Activated CD4-positive, alpha-beta memory T cell treated with anti-CD3 and anti-CD28 coated beads, Interleukin-2, amount 10 ng/mL, durations not matched to agents 7 days and 5 days (primary cell): ENCODE measurements around the gene SYT3. TPM values are rescaled to one million over a fixed set of nuclear protein-coding genes. Genes with fewer than 3 reads are reported as not detected.

Experiments used
- CTCF ChIA-PET: fragments of 350-600 bp; sonication (Branson Sonifier 250); formaldehyde crosslinking; loops from one replicate; lab custom pipeline; 2021; ENCODE audit warnings: antibody characterized with exemption, inconsistent platforms; lab: Charles Lee
- POLR2A ChIA-PET: fragments of 350-600 bp; sonication (Branson Sonifier 250); formaldehyde crosslinking; loops from one replicate; lab custom pipeline; 2021; ENCODE audit warnings: antibody characterized with exemption; lab: Charles Lee
- DNase-seq: peaks from one replicate; pipeline ENCODE4 v3.0.0-alpha.2; 2020
- H3K27ac Mint-ChIP-seq: one replicate; pipeline ENCODE4 v1.8.0; 2021; ENCODE audit warnings: mild to moderate bottlenecking, mixed read lengths
- H3K27me3 Mint-ChIP-seq: one replicate; pipeline ENCODE4 v1.8.0; 2021; ENCODE audit warnings: mixed read lengths
- H3K36me3 Mint-ChIP-seq: one replicate; pipeline ENCODE4 v1.8.0; 2021; ENCODE audit warnings: low read depth, mixed read lengths
- H3K4me1 Mint-ChIP-seq: one replicate; pipeline ENCODE4 v1.8.0; 2021; ENCODE audit warnings: mixed read lengths
- H3K4me3 Mint-ChIP-seq: one replicate; pipeline ENCODE4 v1.8.0; 2021; ENCODE audit warnings: mild to moderate bottlenecking, mixed read lengths
- H3K9me3 Mint-ChIP-seq: one replicate; pipeline ENCODE4 v1.8.0; 2021; ENCODE audit warnings: mixed read lengths
- total RNA-seq, 2 experiments: library from RNA; stranded (reverse); gene quantifications; one replicate each; pipeline ENCODE4 v1.2.3, GENCODE V29; 2021

Gene SYT3
- total RNA-seq, 2 experiments from 2014 or later = not detected

- no peak for DNase-seq
- Mint-ChIP-seq H3K4me1 (no peaks in the 10 kb centered on the region), H3K4me3 (no peak overlapping the region), H3K9me3 (no peaks in the 10 kb centered on the region), H3K36me3 (no peaks in the 10 kb centered on the region), H3K27me3 (peaks cover 11% of the 10 kb centered on the region), H3K27ac (no peak overlapping the region)
- ChIA-PET POLR2A (no interaction called here), CTCF (interaction anchor here (0.5 kb wide), 1 partner anchor 53 kb away, joined by 5 read pairs; no protein-coding TSS in a partner anchor)
Observed at GRCh38 chr19:50644315-50644915, 4.7 kb upstream of the SYT3 start.

- ChIA-PET POLR2A (no interaction called here), CTCF (no interaction called here)
- H3K27ac Mint-ChIP-seq = no peak overlapping the region
- H3K4me1 Mint-ChIP-seq = no peaks in the 10 kb centered on the region
- no peak overlapping the region for H3K4me3 Mint-ChIP-seq
- DNase-seq = no peak
- H3K27me3 Mint-ChIP-seq = peaks cover 35% of the 10 kb centered on the region
- peaks cover 1% of the 10 kb centered on the region for H3K9me3 Mint-ChIP-seq
- peaks cover 9% of the 10 kb centered on the region for H3K36me3 Mint-ChIP-seq
Observed at GRCh38 chr19:50640368-50640767, 687 bp upstream of the SYT3 start.

GRCh38 chr19:50638600-50638999 lies 1.1 kb downstream of the SYT3 start:
- ChIA-PET POLR2A (interaction anchor here (0.9 kb wide), 1 partner anchor 53 kb away, joined by 6 read pairs; no protein-coding TSS in a partner anchor), CTCF (no interaction called here)
- no peak overlapping the region for H3K4me3 Mint-ChIP-seq
- no peaks in the 10 kb centered on the region for H3K4me1 Mint-ChIP-seq
- no peak for DNase-seq
- H3K36me3 Mint-ChIP-seq = peaks cover 9% of the 10 kb centered on the region
- peaks cover 35% of the 10 kb centered on the region for H3K27me3 Mint-ChIP-seq
- peaks cover 10% of the 10 kb centered on the region for H3K9me3 Mint-ChIP-seq
- H3K27ac Mint-ChIP-seq = no peak overlapping the region

- POLR2A ChIA-PET = no interaction called here
Observed at GRCh38 chr19:50636317-50637085, 3.2 kb downstream of the SYT3 start.

GRCh38 chr19:50633973-50634372 lies 5.7 kb downstream of the SYT3 start:
- H3K4me1 Mint-ChIP-seq = no peaks in the 10 kb centered on the region
- no peak overlapping the region for H3K27ac Mint-ChIP-seq
- H3K9me3 Mint-ChIP-seq = peaks cover 14% of the 10 kb centered on the region
- peaks cover 23% of the 10 kb centered on the region for H3K27me3 Mint-ChIP-seq
- DNase-seq = no peak
- peaks cover 12% of the 10 kb centered on the region for H3K36me3 Mint-ChIP-seq
- H3K4me3 Mint-ChIP-seq = no peak overlapping the region
- ChIA-PET POLR2A (no interaction called here), CTCF (no interaction called here)

More at GRCh38 chr19:50636317-50637085, 3.2 kb downstream of the SYT3 start:
- Mint-ChIP-seq H3K27me3 (peaks cover 35% of the 10 kb centered on the region), H3K27ac (no peak overlapping the region), H3K4me3 (no peak overlapping the region), H3K9me3 (peaks cover 14% of the 10 kb centered on the region), H3K36me3 (peaks cover 12% of the 10 kb centered on the region), H3K4me1 (no peaks in the 10 kb centered on the region)
- DNase-seq = no peak
- CTCF ChIA-PET = no interaction called here

- Mint-ChIP-seq H3K27ac (no peak overlapping the region), H3K9me3 (peaks cover 14% of the 10 kb centered on the region), H3K27me3 (peaks cover 16% of the 10 kb centered on the region), H3K4me3 (no peak overlapping the region), H3K36me3 (peaks cover 8% of the 10 kb centered on the region), H3K4me1 (no peaks in the 10 kb centered on the region)
- CTCF ChIA-PET = no interaction called here
- DNase-seq = no peak
- POLR2A ChIA-PET = no interaction called here
Observed at GRCh38 chr19:50633359-50633758, 6.3 kb downstream of the SYT3 start.

- DNase-seq = no peak
- no peak overlapping the region for H3K27ac Mint-ChIP-seq
- peaks cover 14% of the 10 kb centered on the region for H3K9me3 Mint-ChIP-seq
- H3K36me3 Mint-ChIP-seq = peaks cover 2% of the 10 kb centered on the region
- CTCF ChIA-PET = no interaction called here
- H3K4me3 Mint-ChIP-seq = no peak overlapping the region
- POLR2A ChIA-PET = no interaction called here
- peaks cover 6% of the 10 kb centered on the region for H3K27me3 Mint-ChIP-seq
- H3K4me1 Mint-ChIP-seq = no peaks in the 10 kb centered on the region
Observed at GRCh38 chr19:50632151-50632835, 7.4 kb downstream of the SYT3 start.

GRCh38 chr19:50629801-50630200 lies 9.9 kb downstream of the SYT3 start:
- Mint-ChIP-seq H3K9me3 (peaks cover 10% of the 10 kb centered on the region), H3K4me1 (no peaks in the 10 kb centered on the region), H3K4me3 (no peak overlapping the region), H3K27me3 (no peaks in the 10 kb centered on the region), H3K36me3 (peaks cover 2% of the 10 kb centered on the region), H3K27ac (no peak overlapping the region)
- ChIA-PET POLR2A (no interaction called here), CTCF (no interaction called here)
- no peak for DNase-seq

GRCh38 chr19:50629194-50629593 lies 10.5 kb downstream of the SYT3 start:
- Mint-ChIP-seq H3K4me3 (no peak overlapping the region), H3K9me3 (peaks cover 9% of the 10 kb centered on the region), H3K27me3 (no peaks in the 10 kb centered on the region), H3K36me3 (peaks cover 2% of the 10 kb centered on the region), H3K27ac (no peak overlapping the region), H3K4me1 (no peaks in the 10 kb centered on the region)
- ChIA-PET CTCF (no interaction called here), POLR2A (no interaction called here)
- DNase-seq = no peak

GRCh38 chr19:50628551-50628950 lies 11.1 kb downstream of the SYT3 start:
- peaks cover 4% of the 10 kb centered on the region for H3K9me3 Mint-ChIP-seq
- no peak for DNase-seq
- H3K36me3 Mint-ChIP-seq = peaks cover 2% of the 10 kb centered on the region
- ChIA-PET CTCF (no interaction called here), POLR2A (no interaction called here)
- H3K4me3 Mint-ChIP-seq = no peak overlapping the region
- H3K4me1 Mint-ChIP-seq = no peaks in the 10 kb centered on the region
- H3K27me3 Mint-ChIP-seq = no peaks in the 10 kb centered on the region
- H3K27ac Mint-ChIP-seq = no peak overlapping the region

GRCh38 chr19:50628146-50628545 lies 11.5 kb downstream of the SYT3 start:
- DNase-seq = no peak
- Mint-ChIP-seq H3K27ac (no peak overlapping the region), H3K9me3 (no peaks in the 10 kb centered on the region), H3K4me3 (no peak overlapping the region), H3K27me3 (no peaks in the 10 kb centered on the region), H3K4me1 (no peaks in the 10 kb centered on the region), H3K36me3 (no peaks in the 10 kb centered on the region)
- CTCF ChIA-PET = no interaction called here
- POLR2A ChIA-PET = no interaction called here

GRCh38 chr19:50626795-50627194 lies 12.9 kb downstream of the SYT3 start:
- no peak overlapping the region for H3K4me3 Mint-ChIP-seq
- no peaks in the 10 kb centered on the region for H3K36me3 Mint-ChIP-seq
- H3K4me1 Mint-ChIP-seq = no peaks in the 10 kb centered on the region
- no peaks in the 10 kb centered on the region for H3K27me3 Mint-ChIP-seq
- ChIA-PET CTCF (no interaction called here), POLR2A (no interaction called here)
- no peaks in the 10 kb centered on the region for H3K9me3 Mint-ChIP-seq
- no peak for DNase-seq
- no peak overlapping the region for H3K27ac Mint-ChIP-seq

- no peaks in the 10 kb centered on the region for H3K4me1 Mint-ChIP-seq
- CTCF ChIA-PET = no interaction called here
- no peak overlapping the region for H3K4me3 Mint-ChIP-seq
- no peak for DNase-seq
- no peaks in the 10 kb centered on the region for H3K27me3 Mint-ChIP-seq
- no peak overlapping the region for H3K27ac Mint-ChIP-seq
- no peaks in the 10 kb centered on the region for H3K9me3 Mint-ChIP-seq
- POLR2A ChIA-PET = no interaction called here
- no peaks in the 10 kb centered on the region for H3K36me3 Mint-ChIP-seq
Observed at GRCh38 chr19:50626011-50626410, 13.7 kb downstream of the SYT3 start.
